GM21360 (cell line): ENCODE measurements around the gene NRXN3.

Source experiments
- ATAC-seq: cut with Tn5 transposase; IDR thresholded peaks from one replicate; pipeline ENCODE4 v1.9.1; 2021; ENCODE audit warnings: mild to moderate bottlenecking, moderate library complexity; ENCODE audit not compliant: unreplicated experiment

NRXN3 gene

GRCh38 chr14:79809849-79810612 is 1639.9 kb downstream of the NRXN3 start:
- ATAC-seq, result no peak

- ATAC-seq, result no peak
These were observed 1650.8 kb downstream of the NRXN3 start for GRCh38 chr14:79820866-79821535.

GRCh38 chr14:79822034-79822433 is 1651.9 kb downstream of the NRXN3 start:
- ATAC-seq, result no peak

- ATAC-seq, result no peak
These were observed 1654.9 kb downstream of the NRXN3 start for GRCh38 chr14:79825046-79825521.

- no peak for ATAC-seq
These were observed 1656.2 kb downstream of the NRXN3 start for GRCh38 chr14:79826362-79826761.

GRCh38 chr14:79829405-79830166 is 1659.4 kb downstream of the NRXN3 start:
- ATAC-seq, result no peak

- no peak for ATAC-seq
These were observed 1661.2 kb downstream of the NRXN3 start for GRCh38 chr14:79831195-79831892.

- no peak for ATAC-seq
These were observed 1663.6 kb downstream of the NRXN3 start for GRCh38 chr14:79833781-79834180.

- ATAC-seq, result no peak
These were observed 1664.7 kb downstream of the NRXN3 start for GRCh38 chr14:79834868-79835267.

GRCh38 chr14:79836577-79836976 is 1666.4 kb downstream of the NRXN3 start:
- ATAC-seq, result no peak

GRCh38 chr14:79837699-79838098 is 1667.5 kb downstream of the NRXN3 start:
- ATAC-seq, result no peak

- ATAC-seq, result no peak
These were observed 1669.9 kb downstream of the NRXN3 start for GRCh38 chr14:79840103-79840502.

- no peak for ATAC-seq
These were observed 1670.7 kb downstream of the NRXN3 start for GRCh38 chr14:79840831-79841230.

GRCh38 chr14:79841433-79841832 is 1671.3 kb downstream of the NRXN3 start:
- ATAC-seq, result no peak

GRCh38 chr14:79842270-79842669 is 1672.1 kb downstream of the NRXN3 start:
- ATAC-seq, result no peak

GRCh38 chr14:79852950-79853744 is 1683.0 kb downstream of the NRXN3 start:
- ATAC-seq, result no peak

- ATAC-seq, result no peak
These were observed 1685.6 kb downstream of the NRXN3 start for GRCh38 chr14:79855789-79856188.

- no peak for ATAC-seq
These were observed 1686.2 kb downstream of the NRXN3 start for GRCh38 chr14:79856381-79856780.

- no peak for ATAC-seq
These were observed 1690.9 kb downstream of the NRXN3 start for GRCh38 chr14:79861111-79861510.

GRCh38 chr14:79862045-79862444 is 1691.9 kb downstream of the NRXN3 start:
- ATAC-seq, result no peak
